Lung (tissue), 12 donors: ENCODE results near the gene RBM5. TPM values are rescaled to one million over a fixed set of nuclear protein-coding genes. Genes with fewer than 3 reads are reported as not detected.
A peak's percentile ranks its signal among the peaks of the same experiment; 100 is the strongest.

Experiments used
- ATAC-seq: fragments of 200-7000 bp; cut with Tn5 transposase; one replicate; pipeline ENCODE4 v1.9.1; 2020; ENCODE audit warnings: moderate number of reproducible peaks; ENCODE audit not compliant: insufficient read depth, low FRiP score
- DNase-seq, 3 donors: peaks; one replicate each; pipeline ENCODE4 v3.0.0-alpha.2; 2013 to 2017
- H3K27ac ChIP-seq, 2 donors: one replicate each; pipeline ENCODE4 v1.5.1; 2013; ENCODE audit warnings: mild to moderate bottlenecking in 2 of 2, moderate library complexity in 2 of 2, control low read depth in 1 of 2, inconsistent platforms in 1 of 2, low read depth in 1 of 2, low read length in 1 of 2
- H3K27me3 ChIP-seq, 3 donors: one replicate each; pipeline ENCODE4 v1.5.1; 2013; ENCODE audit warnings: low read length in 2 of 3; ENCODE audit not compliant: control insufficient read depth in 3 of 3, insufficient read depth in 3 of 3
- H3K36me3 ChIP-seq, 4 donors: one replicate each; pipeline ENCODE4 v1.5.1; 2013; ENCODE audit warnings: low read length in 4 of 4, mild to moderate bottlenecking in 1 of 4, moderate library complexity in 1 of 4; ENCODE audit not compliant: control insufficient read depth in 4 of 4, insufficient read depth in 4 of 4
- H3K4me1 ChIP-seq, 5 donors: one replicate each; pipeline ENCODE4 v1.5.1; 2013; ENCODE audit warnings: low read length in 5 of 5, mild to moderate bottlenecking in 2 of 5, moderate library complexity in 1 of 5; ENCODE audit not compliant: control insufficient read depth in 5 of 5, insufficient read depth in 5 of 5
- H3K4me3 ChIP-seq: one replicate; pipeline ENCODE4 v1.5.1; 2013; ENCODE audit warnings: mild to moderate bottlenecking, control low read depth, moderate library complexity
- H3K9ac ChIP-seq, 2 donors: one replicate each; pipeline ENCODE4 v1.5.1; 2013; ENCODE audit warnings: low read length in 2 of 2, control low read depth in 1 of 2; ENCODE audit not compliant: insufficient read depth in 1 of 2
- H3K9me3 ChIP-seq, 4 donors: one replicate each; pipeline ENCODE4 v1.5.1; 2013; ENCODE audit warnings: low read length in 3 of 4, mild to moderate bottlenecking in 1 of 4, moderate library complexity in 1 of 4; ENCODE audit not compliant: control insufficient read depth in 4 of 4, insufficient read depth in 3 of 4
- whole genome bisulfite sequencing, 2 donors: extraction: QIAGEN DNeasy Blood & Tissue Kit; methylation state at CpG; one replicate each; pipeline ENCODE4 v1.1.7; 2013; 5-methylcytosine and 5-hydroxymethylcytosine counted together
- polyA plus RNA-seq, 2 donors: library from polyadenylated mRNA; stranded (reverse); fragments of 200-250 nt; gene quantifications; one replicate each; pipeline ENCODE4 v1.2.1, GENCODE V29; 2013
- total RNA-seq, 2 donors: library from RNA; depleted of rRNA in 1 of 2; stranded (reverse); fragments of >200 nt in 1 of 2; gene quantifications; one replicate each; pipeline ENCODE4 v1.2.1, GENCODE V29; 2014 to 2021
- TF ChIP-seq, protein P1 (sequence below): IDR thresholded peaks from 2 replicates; pipeline ENCODE4 v1.5.1; 2012; ENCODE audit warnings: mild to moderate bottlenecking; ENCODE audit errors: control extremely low read depth, extremely low read depth
- donor health status: control.
- donor health status: control.
- donor health status: Bipolar disorder and iron deficiency.
- donor health status: healthy.
- donor health status: DM: yes; HTN: yes; CAD: no.

Gene RBM5
- total and polyA plus RNA-seq, 4 donors: 71.4 to 380 (median 94.6) TPM

DNA sequence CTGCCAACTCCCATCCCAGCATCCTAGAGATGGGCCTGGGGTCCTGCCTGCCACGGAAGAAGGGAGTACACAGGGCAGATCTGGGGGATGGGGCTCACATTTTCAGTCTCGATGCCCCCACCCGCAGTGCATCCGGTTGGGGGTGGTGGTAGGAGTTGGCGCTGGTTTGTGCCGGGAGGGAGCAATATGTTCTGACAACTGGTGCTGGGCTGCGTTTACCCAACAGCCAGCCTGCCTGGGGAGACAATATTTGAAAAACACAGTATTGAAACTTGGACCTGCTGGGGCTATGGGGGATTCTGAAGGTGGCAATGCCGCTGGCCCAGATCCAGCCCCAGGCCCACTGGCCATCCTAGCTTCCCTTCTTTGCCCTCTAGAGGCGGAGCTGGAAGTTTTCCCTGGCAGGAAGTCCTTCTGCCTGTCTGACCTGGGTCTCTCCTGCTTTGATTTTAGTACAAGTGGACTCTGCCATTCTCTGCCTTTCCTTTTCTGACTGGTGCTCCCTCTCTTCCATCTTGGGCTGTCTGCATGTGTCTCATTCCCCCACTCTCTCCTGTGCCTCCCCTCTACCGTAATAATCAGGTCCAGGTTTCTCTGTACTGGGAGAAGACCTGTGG is 69.9 kb downstream of the RBM5 start:
- DNase-seq (no peak), ATAC-seq (no peak)
- no peak overlapping the region for H3K4me3 ChIP-seq
- H3K27me3 ChIP-seq: no peaks in the 10 kb centered on the region
- H3K4me1 ChIP-seq: peaks cover 0 to 68% (median 35%) of the 10 kb centered on the region in 5 donors
- peak overlapping the region in 1 of 2 donors; percentile 78 for H3K27ac ChIP-seq
- TF ChIP-seq, protein P1, sequence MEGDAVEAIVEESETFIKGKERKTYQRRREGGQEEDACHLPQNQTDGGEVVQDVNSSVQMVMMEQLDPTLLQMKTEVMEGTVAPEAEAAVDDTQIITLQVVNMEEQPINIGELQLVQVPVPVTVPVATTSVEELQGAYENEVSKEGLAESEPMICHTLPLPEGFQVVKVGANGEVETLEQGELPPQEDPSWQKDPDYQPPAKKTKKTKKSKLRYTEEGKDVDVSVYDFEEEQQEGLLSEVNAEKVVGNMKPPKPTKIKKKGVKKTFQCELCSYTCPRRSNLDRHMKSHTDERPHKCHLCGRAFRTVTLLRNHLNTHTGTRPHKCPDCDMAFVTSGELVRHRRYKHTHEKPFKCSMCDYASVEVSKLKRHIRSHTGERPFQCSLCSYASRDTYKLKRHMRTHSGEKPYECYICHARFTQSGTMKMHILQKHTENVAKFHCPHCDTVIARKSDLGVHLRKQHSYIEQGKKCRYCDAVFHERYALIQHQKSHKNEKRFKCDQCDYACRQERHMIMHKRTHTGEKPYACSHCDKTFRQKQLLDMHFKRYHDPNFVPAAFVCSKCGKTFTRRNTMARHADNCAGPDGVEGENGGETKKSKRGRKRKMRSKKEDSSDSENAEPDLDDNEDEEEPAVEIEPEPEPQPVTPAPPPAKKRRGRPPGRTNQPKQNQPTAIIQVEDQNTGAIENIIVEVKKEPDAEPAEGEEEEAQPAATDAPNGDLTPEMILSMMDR: no peak
- WGBS, 2 donors: 61 to 76% methylated on average over 10 of the region's 10 CpGs
- H3K9me3 ChIP-seq: no peaks in the 10 kb centered on the region
- H3K9ac ChIP-seq: no peak overlapping the region
- H3K36me3 ChIP-seq: peaks cover 0 to 10% (median 4%) of the 10 kb centered on the region in 4 donors

DNA sequence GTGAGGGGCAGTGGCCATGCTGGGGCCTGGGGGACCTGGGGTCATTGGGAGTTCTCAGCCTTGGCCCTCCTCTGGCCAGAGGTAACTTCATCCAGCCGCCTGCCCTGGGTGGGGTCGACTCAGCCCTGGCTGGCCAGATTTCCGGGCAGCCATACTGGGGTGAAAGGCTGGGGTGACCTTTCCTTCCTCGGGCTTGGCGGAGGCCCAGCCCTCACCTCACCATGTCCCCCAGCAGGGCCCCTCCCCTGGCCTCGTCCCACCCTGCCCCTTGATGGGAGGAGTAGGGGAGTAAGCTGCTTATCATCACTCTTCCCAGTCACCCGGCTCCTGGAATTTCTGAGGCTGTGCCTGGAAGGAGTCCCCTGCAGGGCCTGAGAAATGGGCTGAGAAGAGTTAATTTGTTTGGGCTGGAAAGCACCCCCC is 71.9 kb downstream of the RBM5 start:
- Histone ChIP-seq H3K9me3 (no peaks in the 10 kb centered on the region), H3K27me3 (no peaks in the 10 kb centered on the region), H3K27ac (peak overlapping the region; percentile 62 to 78), H3K36me3 (peaks cover 0 to 10% (median 4%) of the 10 kb centered on the region in 4 donors), H3K4me1 (peaks cover 4 to 78% (median 48%) of the 10 kb centered on the region in 5 donors), H3K4me3 (no peak overlapping the region), H3K9ac (no peak overlapping the region)
- DNase-seq: no peak
- ATAC-seq: peak; percentile 8
- TF ChIP-seq, protein P1: no peak
- 58 to 77% methylated on average over 7 of the region's 7 CpGs for WGBS, 2 donors

DNA sequence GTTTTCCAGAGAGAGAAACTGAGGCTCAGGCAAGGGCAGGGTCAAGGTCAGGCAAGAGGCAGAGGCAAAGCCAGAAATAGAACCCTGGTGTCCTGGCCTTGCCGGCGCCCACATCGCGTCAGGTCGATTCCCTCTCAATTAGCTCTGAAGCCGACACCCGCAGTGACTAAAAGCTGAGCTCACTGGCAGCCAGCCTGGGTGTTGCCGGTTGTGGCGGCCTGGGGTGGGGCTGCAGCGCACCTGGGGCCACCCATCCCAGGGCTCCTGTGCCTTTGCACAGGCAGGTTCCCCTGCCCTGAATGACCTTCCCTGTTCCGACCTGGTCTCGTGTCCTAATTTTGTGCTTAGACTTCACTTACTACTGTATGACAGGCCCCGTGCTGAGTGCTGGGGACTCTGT is 72.6 kb downstream of the RBM5 start:
- TF ChIP-seq, protein P1: no peak
- 69 to 77% methylated on average over 13 of the region's 13 CpGs for WGBS, 2 donors
- DNase-seq (no peak), ATAC-seq (no peak)
- Histone ChIP-seq H3K9me3 (no peaks in the 10 kb centered on the region), H3K36me3 (peaks cover 0 to 10% (median 4%) of the 10 kb centered on the region in 4 donors), H3K4me3 (no peak overlapping the region), H3K27me3 (no peaks in the 10 kb centered on the region), H3K9ac (no peak overlapping the region), H3K4me1 (peaks cover 7 to 79% (median 50%) of the 10 kb centered on the region in 5 donors), H3K27ac (peak overlapping the region; percentile 62 to 78)
